ENCODE measurements around the gene XIRP1.

The XIRP1 gene

DNA sequence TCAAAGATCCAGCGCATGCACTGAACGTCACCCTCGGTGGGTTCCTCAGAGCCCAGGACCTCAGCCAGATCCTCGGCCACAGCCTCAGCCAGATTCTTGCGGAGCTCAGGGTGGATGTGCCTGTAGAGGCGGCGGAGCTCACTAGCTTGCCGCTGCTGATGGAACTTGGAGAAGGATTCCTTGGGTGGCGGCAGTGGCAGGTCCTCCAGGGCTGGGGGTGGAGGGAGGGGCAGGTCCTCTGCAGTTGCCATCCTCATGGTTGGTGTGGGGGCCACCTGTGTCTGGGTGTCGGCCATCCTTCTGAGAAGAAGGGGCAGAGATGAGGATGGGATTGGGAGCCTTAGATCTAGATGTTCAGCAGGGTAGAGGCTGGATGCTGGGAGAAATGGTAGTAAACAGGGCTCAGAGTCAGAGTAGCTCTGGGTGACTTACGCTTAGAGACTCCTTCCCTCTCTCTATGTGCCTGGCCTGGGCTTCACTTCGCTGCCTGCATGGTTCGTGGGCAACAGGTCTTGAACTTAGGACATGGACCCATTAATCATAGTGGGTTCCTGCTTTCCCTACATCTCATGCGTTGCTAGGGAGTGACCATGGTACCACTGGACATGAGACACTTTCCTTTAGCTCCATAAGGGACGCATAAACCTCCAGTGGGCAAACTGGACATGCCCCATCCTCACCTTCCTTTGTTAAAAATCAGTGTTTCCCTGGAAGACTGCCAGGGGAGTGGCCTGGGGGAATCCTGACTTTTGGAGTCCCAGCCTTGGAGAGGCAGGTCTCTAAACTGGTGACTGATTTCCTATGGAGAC, 3.0 kb downstream of the XIRP1 start:
- Histone ChIP-seq H3K9me3 (ENCODE audit: insufficient read depth, low read length) (no peaks in the 10 kb centered on the region), H4K20me1 (ENCODE audit: insufficient read depth, low read length) (no peaks in the 10 kb centered on the region), H3K9ac (ENCODE audit: low read length) (no peak overlapping the region), H3K4me1 (ENCODE audit: low read length) (peaks cover 6% of the 10 kb centered on the region; the same call in 1 of the 2 replicates), H3K4me2 (ENCODE audit: low read length) (no peak overlapping the region), H3K79me2 (ENCODE audit: low read length) (no peaks in the 10 kb centered on the region), H3K4me3 (ENCODE audit: low read length) (no peak overlapping the region), H3K27me3 (ENCODE audit: low read depth, low read length) (peaks cover 7% of the 10 kb centered on the region), H3K36me3 (replicated peaks; ENCODE audit: low read depth, low read length) (no peaks in the 10 kb centered on the region), H2AFZ (ENCODE audit: low read depth, low read length) (no peak overlapping the region), H3K27ac (ENCODE audit: low read length) (no peak overlapping the region)
- TF ChIP-seq, protein P1, sequence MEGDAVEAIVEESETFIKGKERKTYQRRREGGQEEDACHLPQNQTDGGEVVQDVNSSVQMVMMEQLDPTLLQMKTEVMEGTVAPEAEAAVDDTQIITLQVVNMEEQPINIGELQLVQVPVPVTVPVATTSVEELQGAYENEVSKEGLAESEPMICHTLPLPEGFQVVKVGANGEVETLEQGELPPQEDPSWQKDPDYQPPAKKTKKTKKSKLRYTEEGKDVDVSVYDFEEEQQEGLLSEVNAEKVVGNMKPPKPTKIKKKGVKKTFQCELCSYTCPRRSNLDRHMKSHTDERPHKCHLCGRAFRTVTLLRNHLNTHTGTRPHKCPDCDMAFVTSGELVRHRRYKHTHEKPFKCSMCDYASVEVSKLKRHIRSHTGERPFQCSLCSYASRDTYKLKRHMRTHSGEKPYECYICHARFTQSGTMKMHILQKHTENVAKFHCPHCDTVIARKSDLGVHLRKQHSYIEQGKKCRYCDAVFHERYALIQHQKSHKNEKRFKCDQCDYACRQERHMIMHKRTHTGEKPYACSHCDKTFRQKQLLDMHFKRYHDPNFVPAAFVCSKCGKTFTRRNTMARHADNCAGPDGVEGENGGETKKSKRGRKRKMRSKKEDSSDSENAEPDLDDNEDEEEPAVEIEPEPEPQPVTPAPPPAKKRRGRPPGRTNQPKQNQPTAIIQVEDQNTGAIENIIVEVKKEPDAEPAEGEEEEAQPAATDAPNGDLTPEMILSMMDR (IDR thresholded peaks at IDR 0.05; ENCODE audit: low read depth, low read length), result no peak
- TF ChIP-seq EZH2phosphoT487 (IDR thresholded peaks at IDR 0.05; ENCODE audit: low read depth), result no peak

DNA sequence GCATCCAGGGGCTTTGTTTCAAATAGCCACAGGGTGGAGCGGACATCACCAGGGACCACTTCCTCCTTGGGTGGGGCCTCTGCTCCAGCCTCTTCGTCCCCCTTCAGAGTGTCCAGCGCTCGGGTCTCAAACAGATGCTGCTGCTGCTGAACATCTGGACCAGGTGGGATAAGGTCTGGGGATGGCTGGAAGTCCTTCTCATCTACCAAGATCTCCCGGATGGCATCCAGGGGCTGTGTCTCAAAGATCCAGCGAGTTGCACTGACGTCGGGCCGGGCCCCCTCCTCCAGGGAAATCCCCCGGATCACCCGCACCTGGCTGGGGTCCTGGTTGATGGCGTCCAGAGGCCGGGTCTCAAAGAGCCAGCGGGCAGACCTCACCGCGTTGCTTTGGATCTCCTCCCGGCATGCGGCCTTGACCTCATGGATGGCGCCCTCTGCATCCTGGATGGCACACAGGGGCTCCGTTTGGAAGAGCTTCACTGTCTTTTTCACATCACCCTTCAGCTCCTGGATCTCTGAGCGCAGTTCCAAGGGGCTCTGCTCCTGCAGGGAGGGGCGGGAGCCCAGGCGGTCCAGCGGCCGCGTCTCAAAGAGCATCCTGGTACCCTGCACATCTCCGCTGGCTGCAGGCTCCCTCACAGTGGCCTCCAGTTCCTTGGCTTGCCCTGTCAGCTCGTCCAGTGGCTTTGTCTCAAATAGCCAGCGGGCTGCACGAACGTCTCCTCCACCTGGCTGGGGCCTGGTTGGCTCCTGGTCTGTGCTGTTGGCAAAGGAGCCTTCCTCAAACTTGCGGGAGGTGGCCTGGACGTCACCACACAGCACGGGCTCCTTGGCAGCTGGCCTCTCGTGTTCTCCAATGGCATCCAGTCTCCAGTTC, 3.9 kb downstream of the XIRP1 start:
- H4K20me1 ChIP-seq (ENCODE audit: insufficient read depth, low read length), result no peaks in the 10 kb centered on the region

DNA sequence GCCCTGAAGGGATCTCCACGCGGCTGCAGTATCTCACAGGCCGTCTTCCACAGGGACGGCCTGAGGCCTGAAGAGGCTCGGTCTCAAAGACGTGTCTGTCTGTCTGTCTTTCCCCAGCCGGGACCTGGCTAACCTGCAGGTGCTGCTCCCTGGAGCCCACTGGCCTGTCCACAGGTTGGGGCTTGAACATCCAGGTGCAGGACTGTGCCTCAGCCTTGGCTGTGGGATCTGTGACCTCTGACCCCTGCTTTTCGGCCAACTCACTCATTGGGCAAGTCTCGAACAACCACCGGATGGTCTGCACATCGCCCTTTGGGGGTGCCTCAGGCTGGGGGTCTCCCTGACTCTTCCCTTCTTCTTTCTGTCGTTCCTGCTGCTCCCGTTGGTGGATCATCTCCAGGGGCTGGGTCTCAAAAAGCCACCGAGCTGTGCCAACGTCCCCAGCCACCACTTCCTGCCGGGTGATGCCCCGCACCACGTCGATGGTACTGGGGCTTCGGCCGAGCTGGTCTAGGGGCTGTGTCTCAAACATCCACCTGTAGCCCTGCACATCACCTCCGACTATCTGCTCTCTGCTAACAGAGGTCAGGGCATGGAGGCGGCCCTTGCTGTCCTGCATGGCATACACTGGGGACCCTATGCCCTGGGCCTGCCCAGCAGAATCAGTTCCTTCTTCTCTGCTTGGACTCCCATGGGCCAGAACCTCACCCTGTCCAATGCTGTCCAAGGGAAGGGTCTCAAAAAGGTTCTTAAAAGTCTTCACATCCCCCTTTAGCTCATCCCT, 4.8 kb downstream of the XIRP1 start:
- H3K4me2 ChIP-seq (ENCODE audit: low read length), result no peak overlapping the region
- no peak for TF ChIP-seq EZH2phosphoT487 (IDR thresholded peaks at IDR 0.05; ENCODE audit: low read depth)
- TF ChIP-seq, protein P1 (IDR thresholded peaks at IDR 0.05; ENCODE audit: low read depth, low read length), result no peak
- no peaks in the 10 kb centered on the region for H4K20me1 ChIP-seq (ENCODE audit: insufficient read depth, low read length)
- no peaks in the 10 kb centered on the region for H3K9me3 ChIP-seq (ENCODE audit: insufficient read depth, low read length)
- no peaks in the 10 kb centered on the region for H3K79me2 ChIP-seq (ENCODE audit: low read length)
- H3K4me3 ChIP-seq (ENCODE audit: low read length), result no peak overlapping the region
- H3K27ac ChIP-seq (ENCODE audit: low read length), result no peak overlapping the region
- no peak overlapping the region for H2AFZ ChIP-seq (ENCODE audit: low read depth, low read length)
- H3K4me1 ChIP-seq (ENCODE audit: low read length), result peaks cover 6% of the 10 kb centered on the region; the same call in 1 of the 2 replicates
- peaks cover 7% of the 10 kb centered on the region for H3K27me3 ChIP-seq (ENCODE audit: low read depth, low read length)
- H3K9ac ChIP-seq (ENCODE audit: low read length), result no peak overlapping the region
- H3K36me3 ChIP-seq (replicated peaks; ENCODE audit: low read depth, low read length), result no peaks in the 10 kb centered on the region

More for the DNA sequence above, 3.9 kb downstream of the XIRP1 start:
- no peak for TF ChIP-seq EZH2phosphoT487 (IDR thresholded peaks at IDR 0.05; ENCODE audit: low read depth)
- TF ChIP-seq, protein P1 (IDR thresholded peaks at IDR 0.05; ENCODE audit: low read depth, low read length), result no peak
- H3K4me1 ChIP-seq (ENCODE audit: low read length), result peaks cover 6% of the 10 kb centered on the region; the same call in 1 of the 2 replicates
- H3K27me3 ChIP-seq (ENCODE audit: low read depth, low read length), result peaks cover 7% of the 10 kb centered on the region
- H3K9ac ChIP-seq (ENCODE audit: low read length), result no peak overlapping the region
- no peak overlapping the region for H3K4me2 ChIP-seq (ENCODE audit: low read length)
- H3K27ac ChIP-seq (ENCODE audit: low read length), result no peak overlapping the region
- no peaks in the 10 kb centered on the region for H3K36me3 ChIP-seq (replicated peaks; ENCODE audit: low read depth, low read length)
- H2AFZ ChIP-seq (ENCODE audit: low read depth, low read length), result no peak overlapping the region
- no peak overlapping the region for H3K4me3 ChIP-seq (ENCODE audit: low read length)
- no peaks in the 10 kb centered on the region for H3K79me2 ChIP-seq (ENCODE audit: low read length)
- H3K9me3 ChIP-seq (ENCODE audit: insufficient read depth, low read length), result no peaks in the 10 kb centered on the region

Measured in OCI-LY3 (cell line).